ENCODE results near the gene EXOC7.

The EXOC7 gene

GRCh38 chr17:76107509-76107908 is 3.9 kb upstream of the EXOC7 start:
- no peak for DNase-seq
- TF ChIP-seq EZH2 (IDR thresholded peaks at IDR 0.05; ENCODE audit: borderline replicate concordance, low read depth, low read length, severe bottlenecking) (no peak), CTCF (IDR thresholded peaks at IDR 0.05; ENCODE audit: borderline replicate concordance, extremely low read depth, low read length, poor library complexity, severe bottlenecking) (peak; percentile 52)
- ATAC-seq (ENCODE audit: insufficient read depth, low read depth), result no peak

GRCh38 chr17:76106703-76107102 is 3.1 kb upstream of the EXOC7 start:
- H3K9me3 ChIP-seq (ENCODE audit: insufficient read depth, low read length, severe bottlenecking), result no peaks in the 10 kb centered on the region
- H3K4me3 ChIP-seq (ENCODE audit: low read depth in 1 of 2, low read length in 2 of 2), result no peak overlapping the region
- H3K79me2 ChIP-seq (ENCODE audit: insufficient read depth, low read length), result peaks cover 24% of the 10 kb centered on the region
- no peak overlapping the region for H3K9ac ChIP-seq (ENCODE audit: low read depth, low read length)
- peaks cover 6% of the 10 kb centered on the region for H3K36me3 ChIP-seq (ENCODE audit: insufficient read depth, low read length)
- H3K27ac ChIP-seq (ENCODE audit: low read length), result no peak overlapping the region
- H3K4me1 ChIP-seq (ENCODE audit: insufficient read depth, low read length), result peaks cover 25% of the 10 kb centered on the region
- no peaks in the 10 kb centered on the region for H3K27me3 ChIP-seq (ENCODE audit: insufficient read depth, low read length, poor library complexity)
- DNase-seq, result no peak
- no peak for TF ChIP-seq CTCF (IDR thresholded peaks at IDR 0.05; ENCODE audit: borderline replicate concordance, extremely low read depth, low read length, poor library complexity, severe bottlenecking)
- no peak for TF ChIP-seq EZH2 (IDR thresholded peaks at IDR 0.05; ENCODE audit: borderline replicate concordance, low read depth, low read length, severe bottlenecking)
- no peak overlapping the region for H2AFZ ChIP-seq (ENCODE audit: low read depth, low read length)
- ATAC-seq (ENCODE audit: insufficient read depth, low read depth), result no peak
- H4K20me1 ChIP-seq (ENCODE audit: insufficient read depth, low read length), result no peaks in the 10 kb centered on the region
- H3K4me2 ChIP-seq (ENCODE audit: insufficient read depth, low read length), result no peak overlapping the region

More at GRCh38 chr17:76107509-76107908, 3.9 kb upstream of the EXOC7 start:
- no peak overlapping the region for H3K4me3 ChIP-seq (ENCODE audit: low read depth in 1 of 2, low read length in 2 of 2)
- H3K27ac ChIP-seq (ENCODE audit: low read length), result no peak overlapping the region
- H3K4me1 ChIP-seq (ENCODE audit: insufficient read depth, low read length), result peaks cover 17% of the 10 kb centered on the region
- H4K20me1 ChIP-seq (ENCODE audit: insufficient read depth, low read length), result no peaks in the 10 kb centered on the region
- H3K36me3 ChIP-seq (ENCODE audit: insufficient read depth, low read length), result no peaks in the 10 kb centered on the region; the same call in 1 of the 2 replicates
- H3K79me2 ChIP-seq (ENCODE audit: insufficient read depth, low read length), result peaks cover 16% of the 10 kb centered on the region
- H3K9me3 ChIP-seq (ENCODE audit: insufficient read depth, low read length, severe bottlenecking), result no peaks in the 10 kb centered on the region
- no peaks in the 10 kb centered on the region for H3K27me3 ChIP-seq (ENCODE audit: insufficient read depth, low read length, poor library complexity)
- H3K9ac ChIP-seq (ENCODE audit: low read depth, low read length), result no peak overlapping the region
- no peak overlapping the region for H2AFZ ChIP-seq (ENCODE audit: low read depth, low read length)
- H3K4me2 ChIP-seq (ENCODE audit: insufficient read depth, low read length), result no peak overlapping the region

GRCh38 chr17:76104896-76105231 is 1.3 kb upstream of the EXOC7 start:
- Histone ChIP-seq H3K27ac (ENCODE audit: low read length) (no peak overlapping the region), H3K4me1 (ENCODE audit: insufficient read depth, low read length) (peaks cover 29% of the 10 kb centered on the region), H3K9me3 (ENCODE audit: insufficient read depth, low read length, severe bottlenecking) (no peaks in the 10 kb centered on the region), H2AFZ (ENCODE audit: low read depth, low read length) (no peak overlapping the region), H3K27me3 (ENCODE audit: insufficient read depth, low read length, poor library complexity) (no peaks in the 10 kb centered on the region), H3K79me2 (ENCODE audit: insufficient read depth, low read length) (peaks cover 28% of the 10 kb centered on the region), H4K20me1 (ENCODE audit: insufficient read depth, low read length) (no peaks in the 10 kb centered on the region), H3K4me2 (ENCODE audit: insufficient read depth, low read length) (no peak overlapping the region), H3K36me3 (ENCODE audit: insufficient read depth, low read length) (peaks cover 22% of the 10 kb centered on the region), H3K9ac (ENCODE audit: low read depth, low read length) (peak overlapping the region; percentile 64; the same call in 1 of the 2 replicates), H3K4me3 (ENCODE audit: low read depth in 1 of 2, low read length in 2 of 2) (no peak overlapping the region)
- ATAC-seq (ENCODE audit: insufficient read depth, low read depth) (no peak), DNase-seq (no peak)
- TF ChIP-seq EZH2 (IDR thresholded peaks at IDR 0.05; ENCODE audit: borderline replicate concordance, low read depth, low read length, severe bottlenecking) (no peak), CTCF (IDR thresholded peaks at IDR 0.05; ENCODE audit: borderline replicate concordance, extremely low read depth, low read length, poor library complexity, severe bottlenecking) (no peak)
